GM12878 (cell line): ENCODE data around the gene ANKRD6. TPM values are rescaled to one million over a fixed set of nuclear protein-coding genes. Genes with fewer than 3 reads are reported as not detected.
A peak's percentile ranks its signal among the peaks of the same experiment; 100 is the strongest.

ENCODE experiments used
- ATAC-seq: fragments of 200-7000 bp; cut with Tn5 transposase; 3 replicates; pipeline ENCODE4 v1.9.1; 2020; ENCODE audit warnings: mild to moderate bottlenecking, moderate library complexity
- BruUV-seq: library from RNA; stranded (reverse); fragments of 400-500 nt; replicated peaks from 2 replicates; lab custom pipeline; 2021; lab: Mats Ljungman, UMichigan
- CTCF ChIA-PET: fragments of 300-600 bp; sonication (Branson Sonifier 250); formaldehyde crosslinking; extraction: SDS; loops from one replicate; lab custom pipeline; 2021; ENCODE audit warnings: inconsistent platforms; lab: Yijun Ruan, JAX
- POLR2A ChIA-PET: fragments of 350-600 bp; formaldehyde crosslinking; extraction: SDS; loops from one replicate; lab custom pipeline; 2021; ENCODE audit warnings: inconsistent platforms; lab: Charles Lee
- RAD21 ChIA-PET: fragments of 300-600 bp; sonication (Branson Sonifier 250); formaldehyde crosslinking; loops from one replicate; lab custom pipeline; 2023; ENCODE audit warnings: antibody characterized with exemption; ENCODE audit not compliant: unreplicated experiment; lab: Charles Lee
- SMC1A ChIA-PET: fragments of 300-600 bp; sonication (Branson Sonifier 250); formaldehyde crosslinking; loops from one replicate; lab custom pipeline; 2023; ENCODE audit not compliant: unreplicated experiment, uncharacterized antibody; lab: Charles Lee
- DNase-seq: peaks from one replicate; pipeline ENCODE4 v3.0.0-alpha.2; 2011; ENCODE audit warnings: low read depth, low spot score
- FAIRE-seq: peaks from 3 replicates; lab custom pipeline; 2011; peaks lifted over from hg19 to GRCh38; lab: Jason Lieb, UNC
- H2AFZ ChIP-seq: 2 replicates; pipeline ENCODE4 v1.6.0; 2011; ENCODE audit warnings: low read depth, low read length, control low read depth; ENCODE audit not compliant: control insufficient read depth
- H3K27ac ChIP-seq: 2 replicates; pipeline ENCODE4 v1.5.1; 2011; ENCODE audit warnings: control low read depth; ENCODE audit not compliant: control insufficient read depth, insufficient read depth
- H3K27me3 ChIP-seq, 2 experiments: replicated peaks in 1 of 2; 2 replicates each; pipeline versions ENCODE4 v1.6.0 to v1.6.1; 2011; ENCODE audit warnings: low read length in 1 of 2; ENCODE audit not compliant: control insufficient read depth in 2 of 2, insufficient read depth in 2 of 2
- H3K36me3 ChIP-seq, 2 experiments: 2 replicates each; pipeline ENCODE4 v1.5.1; 2011; ENCODE audit warnings: low read length in 1 of 2; ENCODE audit not compliant: control insufficient read depth in 2 of 2, insufficient read depth in 2 of 2
- H3K4me1 ChIP-seq: 2 replicates; pipeline ENCODE4 v1.6.1; 2011; ENCODE audit warnings: mild to moderate bottlenecking, low read length, moderate library complexity, mixed read lengths; ENCODE audit not compliant: control insufficient read depth, insufficient read depth
- H3K4me2 ChIP-seq: 2 replicates; pipeline ENCODE4 v1.6.0; 2011; ENCODE audit warnings: control low read depth; ENCODE audit not compliant: control insufficient read depth, insufficient read depth
- H3K4me3 ChIP-seq: fragments of 200-600 bp; sonication (generic); 2 replicates; pipeline ENCODE4 v1.5.1; 2016
- H3K79me2 ChIP-seq: 2 replicates; pipeline ENCODE4 v1.6.0; 2011; ENCODE audit warnings: low read length; ENCODE audit not compliant: control insufficient read depth, insufficient read depth
- H3K9ac ChIP-seq: 2 replicates; pipeline ENCODE4 v1.8.0; 2011; ENCODE audit warnings: low read length, control low read depth, mixed read lengths; ENCODE audit not compliant: control insufficient read depth, insufficient read depth
- H3K9me3 ChIP-seq: replicated peaks from 3 replicates; pipeline ENCODE4 v1.5.1; 2011; ENCODE audit warnings: mild to moderate bottlenecking, low read length; ENCODE audit not compliant: control insufficient read depth, insufficient read depth
- H4K20me1 ChIP-seq: 2 replicates; pipeline ENCODE4 v1.6.0; 2011; ENCODE audit not compliant: control insufficient read depth, insufficient read depth
- BHLHE40 ChIP-seq, 2 experiments: fragments of 450-650 bp in 1 of 2; IDR thresholded peaks; 2 replicates each; pipeline ENCODE4 v1.6.1; 2011 to 2017; ENCODE audit warnings: low read depth in 2 of 2, borderline replicate concordance in 1 of 2, improper control_type of control experiment in 1 of 2, low read length in 1 of 2, mild to moderate bottlenecking in 1 of 2
- GABPA ChIP-seq: IDR thresholded peaks from 2 replicates; pipeline ENCODE4 v1.6.1; 2014; ENCODE audit warnings: antibody characterized with exemption, low read depth, mild to moderate bottlenecking, inconsistent platforms
- HCFC1 ChIP-seq: fragments of 150-350 bp; IDR thresholded peaks from 2 replicates; pipeline ENCODE4 v1.6.1; 2014; ENCODE audit warnings: low read length
- IKZF1 ChIP-seq: fragments of 450-650 bp; conservative IDR thresholded peaks from 2 replicates; pipeline ENCODE4 v1.6.1; 2017; ENCODE audit warnings: antibody characterized with exemption, mild to moderate bottlenecking
- NKRF ChIP-seq: fragments of 450-650 bp; conservative IDR thresholded peaks from 2 replicates; pipeline ENCODE4 v1.6.1; 2017; ENCODE audit warnings: mild to moderate bottlenecking, moderate library complexity
- RB1 ChIP-seq: fragments of 450-650 bp; formaldehyde crosslinking; IDR thresholded peaks from 2 replicates; pipeline ENCODE4 v1.6.1; 2017; ENCODE audit warnings: mild to moderate bottlenecking, borderline replicate concordance
- ZNF384 ChIP-seq: IDR thresholded peaks from 2 replicates; pipeline ENCODE4 v1.6.1; 2012; ENCODE audit warnings: low read depth, mild to moderate bottlenecking, low read length, improper control_type of control experiment, borderline replicate concordance
- WGBS: methylation state at CpG from one replicate; pipeline ENCODE4 v1.1.6; 2016; ENCODE audit warnings: low lambda C conversion rate; ENCODE audit not compliant: insufficient replicate concordance, insufficient coverage; ENCODE audit errors: missing lambda C conversion rate; 5-methylcytosine and 5-hydroxymethylcytosine counted together
- in situ Hi-C: fragments of 300-500 bp; cut with MboI; formaldehyde crosslinking; loops from 9 replicates; pipeline ENCODE4 v1.14.3; 2018; ENCODE audit warnings: mixed read lengths
- intact Hi-C: fragments of 100-400 bp; cut with micrococcal nuclease; formaldehyde crosslinking; loops from one replicate; pipeline ENCODE4 v1.14.2; 2022; ENCODE audit not compliant: unreplicated experiment
- polyA plus RNA-seq, 11 experiments: library from polyadenylated mRNA; depleted of rRNA in 4 of 11; unstranded in 6 of 11; stranded (reverse) in 5 of 11; fragments of >200 nt; fragmentation: Nextera tagmentation in 4 of 11; fragmentation: Illumina TruSeq in 1 of 11; extraction: Ambion mirVana in 4 of 11; extraction: Trizol in 1 of 11; gene quantifications; 1 replicate in 1 of 11; 2 replicates in 10 of 11; pipeline versions ENCODE4 v1.2.1 to v1.2.3, GENCODE V29; 2011 to 2016; ENCODE audit warnings: inconsistent platforms in 2 of 11, missing spikeins in 2 of 11, low read depth in 1 of 11
- total RNA-seq, 4 experiments: library from RNA; depleted of rRNA in 3 of 4; stranded (reverse); fragments of >200 nt in 3 of 4; fragmentation: Illumina TruSeq in 1 of 4; extraction: Trizol in 1 of 4; gene quantifications; 2 replicates each; pipeline versions ENCODE4 v1.2.1 to v1.2.3, GENCODE V29; 2013 to 2021
- TF ChIP-seq, protein P1 (sequence below): fragments of 450-650 bp; IDR thresholded peaks from 2 replicates; pipeline ENCODE4 v1.6.1; 2014; ENCODE audit warnings: mild to moderate bottlenecking

The ANKRD6 gene
- total and polyA plus RNA-seq, 10 of the 15 experiments (the other 5 are each of a cell fraction or from before 2014, with no cell fraction given): 0.03 to 0.90 (median 0.38) TPM

GRCh38 chr6:89581689-89582088, 148.7 kb downstream of the ANKRD6 start (continued):
- TF ChIP-seq NKRF (no peak), RB1 (no peak), GABPA (no peak), IKZF1 (no peak)

GRCh38 chr6:89582669-89583325, 149.8 kb downstream of the ANKRD6 start:
- intact Hi-C loops: no loop called here
- H2AFZ ChIP-seq: no peak overlapping the region
- in situ Hi-C loops: no loop called here
- no peaks in the 10 kb centered on the region for H3K9me3 ChIP-seq
- H3K36me3 ChIP-seq: no peaks in the 10 kb centered on the region
- DNase-seq: no peak
- H3K4me3 ChIP-seq: no peak overlapping the region
- TF ChIP-seq BHLHE40 (IDR thresholded peaks at IDR 0.05; ENCODE audit: borderline replicate concordance in 1 of 2, low read depth in 2 of 2, low read length in 1 of 2) (0 out of 4 replicates have a peak, but pooled peaks of 1 of the 2 experiments have one; percentile 8), ZNF384 (no peak), HCFC1 (no peak)
- TF ChIP-seq, protein P1, sequence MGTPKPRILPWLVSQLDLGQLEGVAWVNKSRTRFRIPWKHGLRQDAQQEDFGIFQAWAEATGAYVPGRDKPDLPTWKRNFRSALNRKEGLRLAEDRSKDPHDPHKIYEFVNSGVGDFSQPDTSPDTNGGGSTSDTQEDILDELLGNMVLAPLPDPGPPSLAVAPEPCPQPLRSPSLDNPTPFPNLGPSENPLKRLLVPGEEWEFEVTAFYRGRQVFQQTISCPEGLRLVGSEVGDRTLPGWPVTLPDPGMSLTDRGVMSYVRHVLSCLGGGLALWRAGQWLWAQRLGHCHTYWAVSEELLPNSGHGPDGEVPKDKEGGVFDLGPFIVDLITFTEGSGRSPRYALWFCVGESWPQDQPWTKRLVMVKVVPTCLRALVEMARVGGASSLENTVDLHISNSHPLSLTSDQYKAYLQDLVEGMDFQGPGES: no peak
- TF ChIP-seq, all 136 proteins: peak for 1
- H3K4me1 ChIP-seq: no peaks in the 10 kb centered on the region
- SMC1A ChIA-PET: no interaction called here
- FAIRE-seq (no peak), ATAC-seq (peak; percentile 63)
- no peak overlapping the region for H3K9ac ChIP-seq
- no peak overlapping the region for H3K27ac ChIP-seq
- H4K20me1 ChIP-seq: no peaks in the 10 kb centered on the region
- POLR2A ChIA-PET: no interaction called here
- RAD21 ChIA-PET: no interaction called here
- H3K27me3 ChIP-seq: no peaks in the 10 kb centered on the region
- CTCF ChIA-PET: no interaction called here
- BruUV-seq: no TSS peak
- no peaks in the 10 kb centered on the region for H3K79me2 ChIP-seq
- no peak overlapping the region for H3K4me2 ChIP-seq
- 36% methylated on average over 4 of the region's 4 CpGs for WGBS
